ENCODE measurements around the gene CADPS2.
A peak's percentile ranks its signal among the peaks of the same experiment; 100 is the strongest.

CADPS2 gene

DNA sequence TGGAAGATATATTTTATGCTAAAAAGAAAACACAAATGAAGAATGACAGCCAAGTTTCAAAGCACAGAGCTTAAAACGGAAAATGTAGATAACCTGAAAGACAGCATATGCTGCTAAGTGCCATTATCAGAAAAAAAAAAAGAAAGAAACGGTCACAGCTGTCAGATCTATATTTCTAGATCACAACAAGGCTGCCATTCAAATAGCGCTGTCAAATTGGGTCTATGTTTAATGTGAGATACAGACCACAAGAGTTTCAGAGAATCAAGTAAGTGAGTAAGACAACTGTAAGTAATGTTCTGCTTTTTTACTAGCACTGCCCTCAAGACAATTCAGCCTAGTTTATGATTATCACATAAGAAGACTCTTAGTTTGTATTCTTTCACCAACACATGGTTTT lies 117.4 kb downstream of the CADPS2 start:
- Histone ChIP-seq H2AFZ (ENCODE audit: low read length) (no peak overlapping the region), H3K18ac (ENCODE audit: low read length) (no peak overlapping the region), H3K36me3 (replicated peaks in 1 of 2; ENCODE audit: control insufficient read depth in 2 of 2, insufficient read depth in 2 of 2, low read length in 2 of 2) (no peaks in the 10 kb centered on the region), H3K79me1 (ENCODE audit: low read depth, low read length) (no peaks in the 10 kb centered on the region), H2BK120ac (ENCODE audit: low read depth, low read length) (no peak overlapping the region), H3K27ac (replicated peaks; ENCODE audit: low read length) (no peak overlapping the region), H2BK12ac (ENCODE audit: low read length) (no peak overlapping the region), H3K4ac (ENCODE audit: low read length) (no peak overlapping the region), H3K4me3 (ENCODE audit: low read length in 2 of 2) (no peak overlapping the region), H3K9me3 (replicated peaks in 1 of 2; ENCODE audit: control insufficient read depth in 2 of 2, insufficient read depth in 1 of 2, low read depth in 1 of 2, low read length in 2 of 2) (no peaks in the 10 kb centered on the region), H3K14ac (ENCODE audit: low read length) (no peak overlapping the region), H3K27me3 (ENCODE audit: control insufficient read depth in 3 of 3, insufficient read depth in 3 of 3, low read depth in 1 of 3, low read length in 3 of 3) (no peaks in the 10 kb centered on the region), H2BK5ac (ENCODE audit: low read length) (no peak overlapping the region), H3K23ac (ENCODE audit: low read depth, low read length, poor library complexity) (no peak overlapping the region), H4K91ac (ENCODE audit: low read depth, low read length, poor library complexity) (no peak overlapping the region), H3K9ac (ENCODE audit: low read depth, low read length, poor library complexity) (no peak overlapping the region), H3K4me1 (ENCODE audit: control insufficient read depth in 2 of 2, insufficient read depth in 1 of 2, low read depth in 1 of 2, low read length in 2 of 2) (peaks cover 0 to 12% of the 10 kb centered on the region in 2 donors), H2BK15ac (ENCODE audit: low read length) (no peak overlapping the region), H2AK5ac (ENCODE audit: low read depth, low read length) (no peak overlapping the region), H4K8ac (ENCODE audit: low read depth, low read length) (no peak overlapping the region), H3K4me2 (ENCODE audit: insufficient read depth, low read length, poor library complexity, severe bottlenecking) (no peak overlapping the region)
- no CpG with 5 or more reads among the region's 3 CpGs for WGBS, 2 donors (ENCODE audit: extremely low coverage in 2 of 2, insufficient read length in 2 of 2, insufficient replicate concordance in 1 of 2)
- no peak for DNase-seq (ENCODE audit: low spot score)

DNA sequence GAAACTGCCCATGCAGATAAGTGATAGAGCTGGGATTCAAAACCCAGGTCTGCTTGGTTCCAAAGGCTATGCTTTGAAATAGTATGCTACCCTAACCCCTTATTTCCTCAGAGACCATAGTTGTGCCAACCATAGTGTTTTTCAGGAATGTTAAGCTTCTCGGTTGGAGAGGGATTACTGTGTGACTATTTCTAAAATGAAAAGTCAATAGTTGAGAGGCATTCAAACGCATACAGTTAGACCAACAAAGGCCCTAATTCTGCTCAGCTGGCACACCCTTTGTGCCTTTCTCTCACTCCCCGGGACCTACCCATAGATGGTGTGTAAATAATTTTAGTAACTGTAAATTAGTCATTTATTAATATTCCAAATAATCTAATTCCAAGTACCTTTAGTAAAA lies 118.9 kb downstream of the CADPS2 start:
- Histone ChIP-seq H3K36me3 (replicated peaks in 1 of 2; ENCODE audit: control insufficient read depth in 2 of 2, insufficient read depth in 2 of 2, low read length in 2 of 2) (no peaks in the 10 kb centered on the region), H2BK15ac (ENCODE audit: low read length) (no peak overlapping the region), H3K4me1 (ENCODE audit: control insufficient read depth in 2 of 2, insufficient read depth in 1 of 2, low read depth in 1 of 2, low read length in 2 of 2) (peaks cover 0 to 12% of the 10 kb centered on the region in 2 donors), H3K27me3 (ENCODE audit: control insufficient read depth in 3 of 3, insufficient read depth in 3 of 3, low read depth in 1 of 3, low read length in 3 of 3) (no peaks in the 10 kb centered on the region), H2BK5ac (ENCODE audit: low read length) (no peak overlapping the region), H3K4me2 (ENCODE audit: insufficient read depth, low read length, poor library complexity, severe bottlenecking) (no peak overlapping the region), H3K14ac (ENCODE audit: low read length) (no peak overlapping the region), H2AFZ (ENCODE audit: low read length) (no peak overlapping the region), H3K18ac (ENCODE audit: low read length) (no peak overlapping the region), H3K4me3 (ENCODE audit: low read length in 2 of 2) (no peak overlapping the region), H3K27ac (replicated peaks; ENCODE audit: low read length) (no peak overlapping the region), H2BK12ac (ENCODE audit: low read length) (no peak overlapping the region), H3K9me3 (replicated peaks in 1 of 2; ENCODE audit: control insufficient read depth in 2 of 2, insufficient read depth in 1 of 2, low read depth in 1 of 2, low read length in 2 of 2) (no peaks in the 10 kb centered on the region), H3K9ac (ENCODE audit: low read depth, low read length, poor library complexity) (no peak overlapping the region), H2BK120ac (ENCODE audit: low read depth, low read length) (no peak overlapping the region), H3K79me1 (ENCODE audit: low read depth, low read length) (no peaks in the 10 kb centered on the region), H2AK5ac (ENCODE audit: low read depth, low read length) (no peak overlapping the region), H3K4ac (ENCODE audit: low read length) (no peak overlapping the region), H4K8ac (ENCODE audit: low read depth, low read length) (no peak overlapping the region), H4K91ac (ENCODE audit: low read depth, low read length, poor library complexity) (no peak overlapping the region), H3K23ac (ENCODE audit: low read depth, low read length, poor library complexity) (no peak overlapping the region)
- WGBS, 2 donors (ENCODE audit: extremely low coverage in 2 of 2, insufficient read length in 2 of 2, insufficient replicate concordance in 1 of 2), result no CpG with 5 or more reads among the region's 3 CpGs
- peak; percentile 23 for DNase-seq (ENCODE audit: low spot score)

DNA sequence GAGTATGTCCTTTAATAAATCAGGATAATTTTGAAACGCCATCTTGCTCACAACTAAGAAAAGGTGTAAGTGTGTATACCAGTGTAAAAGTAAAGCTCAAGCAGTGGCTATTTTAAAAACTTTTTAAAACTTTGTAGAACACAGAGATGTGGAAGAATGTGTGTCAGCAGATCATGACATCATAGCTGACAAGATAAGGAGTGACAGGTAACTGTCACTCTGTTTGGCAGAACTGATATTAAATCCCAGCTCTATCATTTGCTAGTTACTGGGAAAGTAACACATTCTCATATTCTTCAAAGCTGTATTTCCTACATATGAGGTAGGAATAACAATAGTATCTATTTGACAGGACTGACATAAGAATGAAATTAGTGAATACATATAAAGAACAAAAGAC lies 119.7 kb downstream of the CADPS2 start:
- no CpG with 5 or more reads among the region's 1 CpG for WGBS, 2 donors (ENCODE audit: extremely low coverage in 2 of 2, insufficient read length in 2 of 2, insufficient replicate concordance in 1 of 2)
- no peak overlapping the region for H3K23ac ChIP-seq (ENCODE audit: low read depth, low read length, poor library complexity)
- no peak overlapping the region for H4K8ac ChIP-seq (ENCODE audit: low read depth, low read length)
- no peak overlapping the region for H3K4me2 ChIP-seq (ENCODE audit: insufficient read depth, low read length, poor library complexity, severe bottlenecking)
- no peak overlapping the region for H3K18ac ChIP-seq (ENCODE audit: low read length)
- no peak overlapping the region for H2AK5ac ChIP-seq (ENCODE audit: low read depth, low read length)
- H3K4ac ChIP-seq (ENCODE audit: low read length), result no peak overlapping the region
- H3K4me1 ChIP-seq (ENCODE audit: control insufficient read depth in 2 of 2, insufficient read depth in 1 of 2, low read depth in 1 of 2, low read length in 2 of 2), result peaks cover 0 to 11% of the 10 kb centered on the region in 2 donors
- H2AFZ ChIP-seq (ENCODE audit: low read length), result no peak overlapping the region
- H3K4me3 ChIP-seq (ENCODE audit: low read length in 2 of 2), result no peak overlapping the region
- no peak overlapping the region for H2BK120ac ChIP-seq (ENCODE audit: low read depth, low read length)
- no peak overlapping the region for H3K27ac ChIP-seq (replicated peaks; ENCODE audit: low read length)
- no peak for DNase-seq (ENCODE audit: low spot score)
- no peaks in the 10 kb centered on the region for H3K9me3 ChIP-seq (replicated peaks in 1 of 2; ENCODE audit: control insufficient read depth in 2 of 2, insufficient read depth in 1 of 2, low read depth in 1 of 2, low read length in 2 of 2)
- no peak overlapping the region for H3K14ac ChIP-seq (ENCODE audit: low read length)
- H4K91ac ChIP-seq (ENCODE audit: low read depth, low read length, poor library complexity), result no peak overlapping the region
- no peaks in the 10 kb centered on the region for H3K36me3 ChIP-seq (replicated peaks in 1 of 2; ENCODE audit: control insufficient read depth in 2 of 2, insufficient read depth in 2 of 2, low read length in 2 of 2)
- H2BK15ac ChIP-seq (ENCODE audit: low read length), result no peak overlapping the region
- H2BK5ac ChIP-seq (ENCODE audit: low read length), result no peak overlapping the region
- H2BK12ac ChIP-seq (ENCODE audit: low read length), result no peak overlapping the region
- H3K79me1 ChIP-seq (ENCODE audit: low read depth, low read length), result no peaks in the 10 kb centered on the region
- no peak overlapping the region for H3K9ac ChIP-seq (ENCODE audit: low read depth, low read length, poor library complexity)
- H3K27me3 ChIP-seq (ENCODE audit: control insufficient read depth in 3 of 3, insufficient read depth in 3 of 3, low read depth in 1 of 3, low read length in 3 of 3), result no peaks in the 10 kb centered on the region

DNA sequence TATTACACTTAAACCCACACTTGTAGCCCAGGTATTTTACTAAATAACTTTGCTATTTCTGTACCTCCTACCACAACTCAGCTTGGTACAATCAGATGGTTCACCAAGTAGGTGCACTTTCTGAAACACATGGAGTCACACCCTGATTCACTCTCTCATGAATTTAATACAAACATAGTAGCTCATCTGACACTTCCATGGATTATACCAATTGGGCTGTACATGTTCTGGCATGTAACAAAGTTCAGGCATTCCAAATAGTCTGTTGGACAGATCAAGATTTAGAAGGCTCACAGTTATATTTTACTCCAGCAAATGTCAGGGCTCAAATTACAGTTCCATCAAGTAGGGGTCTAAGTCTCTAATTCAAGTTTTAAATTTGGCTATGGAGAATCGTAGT lies 121.4 kb downstream of the CADPS2 start:
- Histone ChIP-seq H3K27me3 (ENCODE audit: control insufficient read depth in 3 of 3, insufficient read depth in 3 of 3, low read depth in 1 of 3, low read length in 3 of 3) (no peaks in the 10 kb centered on the region), H3K27ac (replicated peaks; ENCODE audit: low read length) (no peak overlapping the region)

More for the DNA sequence above, 121.4 kb downstream of the CADPS2 start:
- H2BK12ac ChIP-seq (ENCODE audit: low read length), result no peak overlapping the region
- no peaks in the 10 kb centered on the region for H3K9me3 ChIP-seq (replicated peaks in 1 of 2; ENCODE audit: control insufficient read depth in 2 of 2, insufficient read depth in 1 of 2, low read depth in 1 of 2, low read length in 2 of 2)
- WGBS, 2 donors (ENCODE audit: extremely low coverage in 2 of 2, insufficient read length in 2 of 2, insufficient replicate concordance in 1 of 2), result no CpG with 5 or more reads among the region's 1 CpG
- no peak overlapping the region for H3K4me2 ChIP-seq (ENCODE audit: insufficient read depth, low read length, poor library complexity, severe bottlenecking)
- no peak overlapping the region for H3K14ac ChIP-seq (ENCODE audit: low read length)
- H4K8ac ChIP-seq (ENCODE audit: low read depth, low read length), result no peak overlapping the region
- no peak overlapping the region for H2AFZ ChIP-seq (ENCODE audit: low read length)
- no peak overlapping the region for H3K9ac ChIP-seq (ENCODE audit: low read depth, low read length, poor library complexity)
- H3K4me3 ChIP-seq (ENCODE audit: low read length in 2 of 2), result no peak overlapping the region
- no peak overlapping the region for H4K91ac ChIP-seq (ENCODE audit: low read depth, low read length, poor library complexity)
- no peaks in the 10 kb centered on the region for H3K79me1 ChIP-seq (ENCODE audit: low read depth, low read length)
- no peak overlapping the region for H3K23ac ChIP-seq (ENCODE audit: low read depth, low read length, poor library complexity)
- no peak overlapping the region for H2BK5ac ChIP-seq (ENCODE audit: low read length)
- no peak overlapping the region for H2BK15ac ChIP-seq (ENCODE audit: low read length)
- no peak overlapping the region for H2BK120ac ChIP-seq (ENCODE audit: low read depth, low read length)
- no peak for DNase-seq (ENCODE audit: low spot score)
- peaks cover 0 to 6% of the 10 kb centered on the region in 2 donors for H3K4me1 ChIP-seq (ENCODE audit: control insufficient read depth in 2 of 2, insufficient read depth in 1 of 2, low read depth in 1 of 2, low read length in 2 of 2)
- no peak overlapping the region for H3K4ac ChIP-seq (ENCODE audit: low read length)
- H2AK5ac ChIP-seq (ENCODE audit: low read depth, low read length), result no peak overlapping the region
- no peaks in the 10 kb centered on the region for H3K36me3 ChIP-seq (replicated peaks in 1 of 2; ENCODE audit: control insufficient read depth in 2 of 2, insufficient read depth in 2 of 2, low read length in 2 of 2)
- no peak overlapping the region for H3K18ac ChIP-seq (ENCODE audit: low read length)
